Neural cell (in vitro differentiated cells): ENCODE measurements around the gene DNAJC10. TPM values are rescaled to one million over a fixed set of nuclear protein-coding genes. Genes with fewer than 3 reads are reported as not detected.

Experiments
- H2AFZ ChIP-seq: fragments of 200-600, 300-800 bp; sonication (generic), shearing (Covaris generic); 2 replicates; pipeline ENCODE4 v1.6.0; 2014; ENCODE audit warnings: low read depth, mild to moderate bottlenecking, antibody characterized with exemption, low read length, moderate library complexity
- H3F3A ChIP-seq: fragments of 200-600 bp; shearing (Covaris generic); 2 replicates; pipeline ENCODE4 v1.6.1; 2016; ENCODE audit warnings: mild to moderate bottlenecking, moderate library complexity, mixed read lengths, antibody characterized with exemption, low read length; ENCODE audit not compliant: insufficient read depth, poor library complexity, severe bottlenecking
- H3K27ac ChIP-seq: fragments of 200-600, 300-800 bp; sonication (generic), shearing (Covaris generic); 2 replicates; pipeline ENCODE4 v1.5.1; 2014; ENCODE audit warnings: mild to moderate bottlenecking, low read length, moderate library complexity
- H3K27me3 ChIP-seq: fragments of 300-800, 200-600 bp; sonication (generic), shearing (Covaris generic); 2 replicates; pipeline ENCODE4 v1.6.0; 2014; ENCODE audit warnings: mild to moderate bottlenecking, low read depth, low read length, moderate library complexity; ENCODE audit not compliant: insufficient read depth
- H3K36me3 ChIP-seq: fragments of 300-800, 200-600 bp; sonication (generic), shearing (Covaris generic); 2 replicates; pipeline ENCODE4 v1.5.1; 2014; ENCODE audit warnings: mild to moderate bottlenecking, antibody characterized with exemption, low read length, moderate library complexity; ENCODE audit not compliant: insufficient read depth
- H3K4me2 ChIP-seq: fragments of 300-800, 200-600 bp; sonication (generic), shearing (Covaris generic); 2 replicates; pipeline ENCODE4 v1.6.0; 2014; ENCODE audit warnings: mild to moderate bottlenecking, low read length
- H3K4me3 ChIP-seq: fragments of 300-800, 200-600 bp; sonication (generic), shearing (Covaris generic); 2 replicates; pipeline ENCODE4 v1.5.1; 2014; ENCODE audit warnings: mild to moderate bottlenecking, low read length, moderate library complexity
- H3K79me2 ChIP-seq: fragments of 200-600 bp; shearing (Covaris generic); replicated peaks from 2 replicates; pipeline ENCODE4 v1.6.0; 2014; ENCODE audit warnings: mild to moderate bottlenecking, low read length, moderate library complexity; ENCODE audit not compliant: insufficient read depth
- H3K9ac ChIP-seq: fragments of 300-800, 200-600 bp; sonication (generic), shearing (Covaris generic); 2 replicates; pipeline ENCODE4 v1.6.1; 2016; ENCODE audit warnings: mild to moderate bottlenecking, low read length, mixed read lengths
- H3K9me2 ChIP-seq: fragments of 200-600 bp; shearing (Covaris generic); 2 replicates; pipeline ENCODE4 v1.6.1; 2016; ENCODE audit warnings: mild to moderate bottlenecking, low read length, mixed read lengths; ENCODE audit not compliant: insufficient read depth
- H3K9me3 ChIP-seq: fragments of 200-600, 300-800 bp; sonication (generic), shearing (Covaris generic); 2 replicates; pipeline ENCODE4 v1.6.1; 2016; ENCODE audit warnings: mild to moderate bottlenecking, mixed run types, low read length, moderate library complexity, mixed read lengths
- H4K20me1 ChIP-seq: fragments of 200-600 bp; shearing (Covaris generic); 2 replicates; pipeline ENCODE4 v1.6.1; 2016; ENCODE audit warnings: mild to moderate bottlenecking, mixed run types; ENCODE audit not compliant: insufficient read depth
- EP300 ChIP-seq: fragments of 450-650 bp; conservative IDR thresholded peaks from 2 replicates; pipeline ENCODE4 v1.6.1; 2014; ENCODE audit warnings: antibody characterized with exemption, mild to moderate bottlenecking, moderate library complexity; ENCODE audit not compliant: poor library complexity, severe bottlenecking
- EZH2 ChIP-seq: fragments of 200-600, 300-800 bp; shearing (Covaris generic), sonication (generic); IDR thresholded peaks from 2 replicates; pipeline ENCODE4 v1.6.1; 2014; ENCODE audit warnings: antibody characterized with exemption, low read length, borderline replicate concordance, mild to moderate bottlenecking; ENCODE audit not compliant: insufficient read depth, poor library complexity, severe bottlenecking
- MXI1 ChIP-seq: fragments of 450-650 bp; conservative IDR thresholded peaks from 2 replicates; pipeline ENCODE4 v1.6.1; 2014; ENCODE audit warnings: antibody characterized with exemption, mild to moderate bottlenecking; ENCODE audit not compliant: poor library complexity, severe bottlenecking
- POLR2AphosphoS5 ChIP-seq: IDR thresholded peaks from 2 replicates; pipeline ENCODE4 v1.6.1; 2012
- RAD21 ChIP-seq: fragments of 450-650 bp; conservative IDR thresholded peaks from 2 replicates; pipeline ENCODE4 v1.6.1; 2014; ENCODE audit warnings: antibody characterized with exemption, mild to moderate bottlenecking, moderate library complexity
- REST ChIP-seq: IDR thresholded peaks from 2 replicates; pipeline ENCODE4 v1.6.1; 2012; ENCODE audit warnings: borderline replicate concordance
- SMC3 ChIP-seq: fragments of 450-650 bp; conservative IDR thresholded peaks from 2 replicates; pipeline ENCODE4 v1.6.1; 2014; ENCODE audit warnings: antibody characterized with exemption, mild to moderate bottlenecking, moderate library complexity; ENCODE audit not compliant: poor library complexity
- TAF1 ChIP-seq: IDR thresholded peaks from 2 replicates; pipeline ENCODE4 v1.6.1; 2012; ENCODE audit warnings: low read depth
- polyA minus RNA-seq: library from RNA; depleted of rRNA, polyadenylated mRNA; stranded (reverse); fragments of >200 nt; gene quantifications from 2 replicates; pipeline ENCODE4 v1.2.3, GENCODE V29; 2014
- polyA plus RNA-seq: library from polyadenylated mRNA; depleted of rRNA; stranded (reverse); fragments of >200 nt; gene quantifications from 2 replicates; pipeline ENCODE4 v1.2.3, GENCODE V29; 2014
- TF ChIP-seq, protein P1 (sequence below): fragments of 450-650 bp; IDR thresholded peaks from 2 replicates; pipeline ENCODE4 v1.5.1; 2014; ENCODE audit warnings: antibody characterized with exemption, mild to moderate bottlenecking, moderate library complexity; ENCODE audit not compliant: poor library complexity, severe bottlenecking

DNAJC10 gene
- polyA plus RNA-seq (90.5 and 92.5 TPM in 2 replicates), polyA minus RNA-seq (66.0 and 74.6 TPM in 2 replicates)

DNA sequence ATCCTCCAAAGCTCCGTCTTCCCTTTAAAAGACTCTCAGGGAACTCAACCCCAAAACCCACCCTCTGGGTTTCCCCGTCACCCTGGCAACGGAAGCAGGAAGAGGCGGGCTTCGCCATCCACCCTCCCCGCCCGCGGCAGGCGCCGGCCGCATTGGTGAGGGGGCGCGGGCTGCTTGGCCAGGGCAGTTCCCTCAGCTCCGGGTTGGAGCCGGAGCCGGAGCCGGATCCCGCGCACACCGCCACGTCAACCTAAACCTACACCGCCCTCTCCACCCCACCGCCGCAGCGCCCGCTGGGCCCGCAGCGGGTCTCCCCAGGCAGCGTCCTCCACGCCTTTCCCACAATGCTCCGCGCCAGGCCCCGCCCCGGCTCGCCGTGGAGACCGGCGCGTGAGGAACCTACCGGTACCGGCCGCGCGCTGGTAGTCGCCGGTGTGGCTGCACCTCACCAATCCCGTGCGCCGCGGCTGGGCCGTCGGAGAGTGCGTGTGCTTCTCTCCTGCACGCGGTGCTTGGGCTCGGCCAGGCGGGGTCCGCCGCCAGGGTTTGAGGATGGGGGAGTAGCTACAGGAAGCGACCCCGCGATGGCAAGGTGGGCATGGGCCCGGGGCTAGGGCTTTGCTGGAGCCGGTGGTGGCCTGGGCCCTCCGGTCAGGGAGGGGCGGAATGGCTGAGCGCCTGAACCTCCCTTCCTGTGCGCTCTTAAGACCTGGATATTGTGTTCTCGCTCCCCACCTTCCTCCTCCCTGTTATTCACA lies at the start of gene DNAJC10:
Gene DNAJC10, plus strand, starts transcription at position 366 of the 758 bp plus-strand sequence. CDS start 1,830 bp downstream, outside the sequence.
- Histone ChIP-seq H3K36me3 (no peaks in the 10 kb centered on the region), H3K4me3 (peak within 1 kb of the TSS; percentile 88), H3K9me3 (no peaks in the 10 kb centered on the region), H3K27ac (peak within 1 kb of the TSS; percentile 67), H3K9me2 (no peaks in the 10 kb centered on the region), H3K27me3 (no peaks in the 10 kb centered on the region), H3K9ac (peak within 1 kb of the TSS; percentile 74), H3K4me2 (peak within 1 kb of the TSS; percentile 91), H2AFZ (peak within 1 kb of the TSS; percentile 66), H3K79me2 (no peaks in the 10 kb centered on the region), H4K20me1 (no peaks in the 10 kb centered on the region), H3F3A (no peaks in the 10 kb centered on the region)
- TF ChIP-seq, protein P1, sequence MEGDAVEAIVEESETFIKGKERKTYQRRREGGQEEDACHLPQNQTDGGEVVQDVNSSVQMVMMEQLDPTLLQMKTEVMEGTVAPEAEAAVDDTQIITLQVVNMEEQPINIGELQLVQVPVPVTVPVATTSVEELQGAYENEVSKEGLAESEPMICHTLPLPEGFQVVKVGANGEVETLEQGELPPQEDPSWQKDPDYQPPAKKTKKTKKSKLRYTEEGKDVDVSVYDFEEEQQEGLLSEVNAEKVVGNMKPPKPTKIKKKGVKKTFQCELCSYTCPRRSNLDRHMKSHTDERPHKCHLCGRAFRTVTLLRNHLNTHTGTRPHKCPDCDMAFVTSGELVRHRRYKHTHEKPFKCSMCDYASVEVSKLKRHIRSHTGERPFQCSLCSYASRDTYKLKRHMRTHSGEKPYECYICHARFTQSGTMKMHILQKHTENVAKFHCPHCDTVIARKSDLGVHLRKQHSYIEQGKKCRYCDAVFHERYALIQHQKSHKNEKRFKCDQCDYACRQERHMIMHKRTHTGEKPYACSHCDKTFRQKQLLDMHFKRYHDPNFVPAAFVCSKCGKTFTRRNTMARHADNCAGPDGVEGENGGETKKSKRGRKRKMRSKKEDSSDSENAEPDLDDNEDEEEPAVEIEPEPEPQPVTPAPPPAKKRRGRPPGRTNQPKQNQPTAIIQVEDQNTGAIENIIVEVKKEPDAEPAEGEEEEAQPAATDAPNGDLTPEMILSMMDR = peak; percentile 27
- no peak for TF ChIP-seq SMC3
- TF ChIP-seq REST = no peak
- peak; percentile 19 for TF ChIP-seq RAD21
- peak; percentile 94 for TF ChIP-seq MXI1
- peak; percentile 32 for TF ChIP-seq POLR2AphosphoS5
- peak; percentile 25 for TF ChIP-seq EP300
- no peak for TF ChIP-seq EZH2
- peak; percentile 37 for TF ChIP-seq TAF1

DNA sequence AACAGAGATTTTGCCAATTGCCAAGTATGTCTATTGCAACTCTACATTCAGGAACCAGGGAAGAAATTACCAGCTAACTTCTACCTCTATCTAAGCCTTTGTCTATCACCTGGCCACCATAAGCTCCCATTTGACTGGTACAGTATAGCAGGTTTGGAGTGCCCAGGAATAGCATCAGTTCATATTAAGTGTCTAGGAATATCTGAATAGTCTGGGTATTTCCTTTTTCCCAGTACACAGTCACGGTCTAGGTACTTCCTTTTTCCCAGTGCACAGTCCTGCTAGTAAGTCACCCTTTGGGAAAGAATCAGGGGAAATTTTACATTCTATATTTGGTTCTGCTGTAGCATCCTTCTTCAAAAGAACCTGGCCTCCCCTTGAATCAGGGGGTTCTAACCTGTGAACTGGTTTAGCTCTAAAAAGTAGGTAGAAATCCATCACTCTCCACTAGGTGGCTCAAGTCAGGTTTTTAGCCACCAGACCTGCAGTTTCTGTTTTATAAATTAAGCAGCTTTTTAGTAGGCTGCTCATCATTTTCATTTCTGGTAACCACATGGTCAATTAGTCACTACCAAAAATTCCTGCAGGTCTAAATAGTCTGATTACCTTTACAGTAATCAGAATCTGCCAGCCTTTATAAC lies 49.3 kb upstream of the DNAJC10 start:
- Histone ChIP-seq H3K4me3 (no peak overlapping the region), H3K27me3 (no peaks in the 10 kb centered on the region), H2AFZ (no peak overlapping the region), H3K9me2 (no peaks in the 10 kb centered on the region), H3K36me3 (no peaks in the 10 kb centered on the region), H3K4me2 (no peak overlapping the region), H4K20me1 (no peaks in the 10 kb centered on the region), H3K79me2 (no peaks in the 10 kb centered on the region), H3K9ac (no peak overlapping the region), H3K9me3 (no peaks in the 10 kb centered on the region), H3K27ac (no peak overlapping the region), H3F3A (no peaks in the 10 kb centered on the region)
- TF ChIP-seq RAD21 (no peak), REST (no peak), MXI1 (no peak), POLR2AphosphoS5 (no peak), SMC3 (no peak), EZH2 (no peak), TAF1 (no peak), EP300 (no peak)
- TF ChIP-seq, protein P1 = no peak
